NK-92 (cell line): ENCODE data around the gene TSC22D4.
A peak's percentile ranks its signal among the peaks of the same experiment; 100 is the strongest.

Experiments
- DNase-seq: peaks from one replicate; lab custom pipeline; 2025; ENCODE audit not compliant: unreplicated experiment; lab: John Stamatoyannopoulos, UW

Gene TSC22D4

DNA sequence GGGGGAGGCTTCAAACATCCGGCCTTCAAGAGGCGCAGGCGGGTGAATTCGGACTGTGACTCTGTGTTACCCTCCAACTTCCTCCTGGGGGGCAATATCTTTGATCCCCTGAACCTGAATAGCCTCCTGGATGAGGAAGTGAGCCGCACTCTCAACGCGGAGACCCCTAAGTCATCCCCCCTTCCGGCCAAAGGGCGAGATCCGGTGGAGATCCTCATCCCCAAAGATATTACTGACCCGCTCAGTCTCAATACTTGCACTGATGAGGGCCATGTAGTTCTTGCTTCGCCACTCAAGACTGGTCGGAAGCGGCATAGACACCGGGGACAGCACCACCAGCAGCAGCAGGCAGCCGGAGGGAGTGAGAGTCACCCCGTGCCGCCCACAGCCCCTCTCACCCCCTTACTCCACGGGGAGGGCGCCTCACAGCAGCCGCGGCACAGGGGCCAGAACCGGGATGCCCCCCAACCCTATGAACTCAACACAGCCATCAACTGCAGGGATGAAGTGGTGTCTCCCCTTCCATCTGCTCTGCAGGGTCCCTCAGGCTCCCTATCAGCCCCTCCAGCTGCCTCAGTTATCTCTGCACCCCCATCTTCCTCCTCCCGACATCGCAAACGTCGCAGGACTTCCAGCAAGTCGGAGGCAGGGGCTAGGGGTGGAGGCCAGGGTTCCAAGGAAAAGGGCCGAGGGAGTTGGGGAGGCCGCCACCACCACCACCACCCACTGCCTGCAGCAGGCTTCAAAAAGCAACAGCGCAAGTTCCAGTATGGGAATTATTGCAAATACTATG lies 48.3 kb downstream of the TSC22D4 start:
- no peak for DNase-seq

- DNase-seq: peak; percentile 69
Observed at GRCh38 chr7:100429637-100430492, 49.1 kb downstream of the TSC22D4 start, which contains the start of gene MEPCE. MEPCE (plus strand) TSS chr7:100429831; CDS start chr7:100430019, 188 bp downstream.

DNA sequence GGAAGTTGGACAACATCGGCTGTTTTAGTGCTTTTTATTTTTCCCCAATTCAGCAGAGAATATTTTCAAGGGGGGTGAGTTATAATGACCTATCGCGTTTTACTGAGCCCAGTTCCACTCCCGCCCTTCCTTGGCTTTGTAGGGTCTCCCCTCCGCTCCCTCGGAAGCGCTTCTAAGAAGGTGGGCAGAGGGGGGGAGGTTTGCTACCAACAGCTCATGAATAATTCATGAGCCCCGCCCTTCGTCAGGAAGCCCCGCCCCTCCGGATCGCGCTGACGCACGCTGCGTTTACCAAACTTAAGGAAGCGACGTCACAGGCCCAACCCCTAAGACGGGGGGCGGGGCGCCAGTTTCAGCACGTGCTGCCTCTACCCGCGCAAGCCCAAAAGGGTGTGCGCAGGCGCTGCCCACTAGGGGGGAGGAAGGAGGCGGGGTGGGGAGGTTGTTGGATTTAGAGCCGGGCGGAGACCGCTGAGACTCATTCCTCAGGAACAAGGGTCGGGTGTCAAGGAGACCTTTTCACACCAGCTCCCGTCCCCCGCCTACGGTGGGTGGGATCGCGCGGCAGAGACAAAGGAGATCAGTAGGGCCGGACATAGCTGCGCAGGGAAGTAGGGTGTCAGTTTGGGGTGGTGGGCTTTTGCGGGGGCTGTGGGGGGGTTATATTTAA lies 49.9 kb downstream of the TSC22D4 start:
- peak; percentile 99 for DNase-seq

GRCh38 chr7:100428199-100428966 lies 50.6 kb downstream of the TSC22D4 start, which contains the start of gene ZCWPW1:
ZCWPW1 (minus strand) TSS chr7:100428703; CDS start chr7:100420649, 8,054 bp downstream.
- peak; percentile 75 for DNase-seq

GRCh38 chr7:100427762-100428198 lies 51.2 kb downstream of the TSC22D4 start:
- no peak for DNase-seq

GRCh38 chr7:100426516-100426915 lies 52.5 kb downstream of the TSC22D4 start:
- DNase-seq: no peak

DNA sequence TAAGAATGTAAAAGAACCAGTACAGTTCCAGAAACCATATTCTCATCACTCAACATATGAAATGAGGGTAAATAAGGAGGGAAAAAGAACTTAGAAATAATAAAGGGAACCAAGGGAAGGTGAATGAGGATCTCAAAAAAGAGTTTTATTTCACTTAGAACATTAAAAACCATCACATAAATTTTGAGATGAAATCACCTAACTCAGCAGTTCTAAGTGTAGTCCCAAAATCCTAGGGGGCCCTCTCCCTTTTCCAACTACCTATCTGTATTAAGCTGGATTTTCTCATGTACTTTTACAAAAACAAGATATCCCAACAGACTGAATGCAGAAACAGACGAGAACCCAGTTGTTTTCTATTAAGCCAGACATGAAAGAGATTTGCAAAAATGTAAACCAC lies 53.7 kb downstream of the TSC22D4 start:
- no peak for DNase-seq

DNA sequence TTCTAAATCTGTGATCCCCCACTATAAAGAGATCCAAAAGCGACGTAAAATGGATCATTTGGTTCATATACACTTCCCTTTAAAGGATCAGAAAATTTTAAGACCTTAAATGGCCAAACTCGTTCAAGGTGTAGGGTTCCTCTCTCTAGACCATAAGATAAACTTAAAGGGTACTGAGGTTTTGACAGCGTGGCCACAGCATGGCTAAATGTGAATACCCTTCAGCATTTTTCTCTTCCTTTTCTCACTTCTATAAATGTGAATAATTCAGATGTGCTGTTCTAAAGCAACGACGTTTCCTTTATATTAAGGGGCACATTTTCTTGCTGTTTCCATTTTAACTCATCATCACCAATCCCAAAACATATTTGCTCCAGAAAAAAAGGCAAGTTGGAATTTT lies 55.7 kb downstream of the TSC22D4 start:
- no peak for DNase-seq

- no peak for DNase-seq
Observed at GRCh38 chr7:100419660-100420226, 59.3 kb downstream of the TSC22D4 start.

- no peak for DNase-seq
Observed at GRCh38 chr7:100418930-100419659, 59.9 kb downstream of the TSC22D4 start.
